Stimulated activated naive CD8-positive, alpha-beta T cell treated with anti-CD3 and anti-CD28 coated beads, Interleukin-15, amount 100 ng/mL, for 72 hours (primary cell): ENCODE measurements around the gene PRMT1.

Experiments
- ATAC-seq: fragments of 150-1000 bp; cut with Tn5 transposase; 2 replicates; pipeline ENCODE4 v1.10.0; 2021; ENCODE audit warnings: mild to moderate bottlenecking, moderate library complexity
- DNase-seq, 2 donors: peaks; one replicate each; pipeline ENCODE4 v3.0.0; 2021 to 2022
- H3K27ac Mint-ChIP-seq, 2 donors: one replicate each; pipeline ENCODE4 v1.8.0; 2022; ENCODE audit warnings: mild to moderate bottlenecking in 2 of 2, mixed read lengths in 2 of 2, moderate library complexity in 2 of 2
- H3K27me3 Mint-ChIP-seq: one replicate; pipeline ENCODE4 v1.8.0; 2022; ENCODE audit warnings: mixed read lengths
- H3K4me1 Mint-ChIP-seq: one replicate; pipeline ENCODE4 v1.8.0; 2022; ENCODE audit warnings: mild to moderate bottlenecking, mixed read lengths
- H3K4me3 Mint-ChIP-seq, 2 donors: one replicate each; pipeline ENCODE4 v1.8.0; 2022; ENCODE audit warnings: mild to moderate bottlenecking in 2 of 2, mixed read lengths in 2 of 2, moderate library complexity in 1 of 2
- H3K9me3 Mint-ChIP-seq, 2 donors: one replicate each; pipeline ENCODE4 v1.8.0; 2022; ENCODE audit warnings: mixed read lengths in 2 of 2

The PRMT1 gene

DNA sequence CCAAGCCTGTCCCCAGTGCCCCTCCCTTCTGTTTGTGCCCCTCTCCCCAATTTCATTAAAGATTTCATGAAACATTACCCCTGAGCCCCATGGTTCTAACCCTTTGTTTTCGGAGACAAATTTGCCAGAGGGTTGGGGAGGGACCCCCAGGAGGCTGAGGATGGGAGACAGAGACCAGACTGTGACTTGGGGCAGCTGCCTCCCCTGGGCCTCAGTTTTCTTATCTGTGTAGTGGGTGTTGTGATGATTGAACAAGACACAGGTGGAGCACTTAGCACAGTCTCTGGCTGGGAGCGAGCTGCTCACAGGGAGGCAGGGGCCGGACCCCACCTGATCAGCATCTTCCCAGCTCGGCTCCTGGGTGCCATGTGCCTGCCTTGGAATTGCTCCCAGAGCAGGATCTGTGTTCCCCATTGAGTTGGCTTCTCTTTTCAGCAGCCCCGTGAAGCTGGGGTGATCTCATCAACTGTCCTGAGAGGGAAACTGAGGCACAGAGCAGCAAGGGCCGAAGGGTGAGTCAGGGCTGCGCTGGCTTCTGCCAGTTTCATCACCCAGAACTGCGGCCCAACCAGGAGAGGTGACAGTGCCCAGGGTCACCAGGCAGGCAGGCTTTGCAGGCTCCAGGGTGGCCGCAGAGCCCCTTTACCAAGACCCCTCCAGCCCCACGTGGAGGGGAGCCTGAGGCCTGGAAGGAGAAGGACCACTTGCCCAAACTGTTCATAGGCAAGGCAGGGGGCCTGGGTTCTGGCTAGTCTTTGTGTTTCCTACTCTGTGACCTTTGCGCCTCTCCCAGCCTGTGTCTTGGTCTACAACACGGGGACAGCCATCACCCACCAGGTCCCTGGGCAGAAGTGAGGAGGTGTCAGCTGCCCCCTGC lies 18.3 kb upstream of the PRMT1 start:
- H3K9me3 Mint-ChIP-seq: no peaks in the 10 kb centered on the region
- no peak for ATAC-seq
- H3K4me3 Mint-ChIP-seq: no peak overlapping the region
- peaks cover 41% of the 10 kb centered on the region for H3K4me1 Mint-ChIP-seq
- H3K27ac Mint-ChIP-seq: peak overlapping the region in 1 of 2 donors; percentile 92
- no peak for DNase-seq
- no peaks in the 10 kb centered on the region for H3K27me3 Mint-ChIP-seq

- no peak overlapping the region for H3K4me3 Mint-ChIP-seq
- H3K4me1 Mint-ChIP-seq: peaks cover 48% of the 10 kb centered on the region
- H3K27ac Mint-ChIP-seq: no peak overlapping the region
- H3K9me3 Mint-ChIP-seq: no peaks in the 10 kb centered on the region
- ATAC-seq (no peak), DNase-seq (no peak)
- no peaks in the 10 kb centered on the region for H3K27me3 Mint-ChIP-seq
Measured at GRCh38 chr19:49660338-49660961, 16.6 kb upstream of the PRMT1 start.

GRCh38 chr19:49662011-49662410 lies 15.1 kb upstream of the PRMT1 start:
- DNase-seq (no peak), ATAC-seq (no peak)
- H3K4me1 Mint-ChIP-seq: peaks cover 57% of the 10 kb centered on the region
- no peak overlapping the region for H3K27ac Mint-ChIP-seq
- H3K9me3 Mint-ChIP-seq: no peaks in the 10 kb centered on the region
- no peaks in the 10 kb centered on the region for H3K27me3 Mint-ChIP-seq
- H3K4me3 Mint-ChIP-seq: no peak overlapping the region

DNA sequence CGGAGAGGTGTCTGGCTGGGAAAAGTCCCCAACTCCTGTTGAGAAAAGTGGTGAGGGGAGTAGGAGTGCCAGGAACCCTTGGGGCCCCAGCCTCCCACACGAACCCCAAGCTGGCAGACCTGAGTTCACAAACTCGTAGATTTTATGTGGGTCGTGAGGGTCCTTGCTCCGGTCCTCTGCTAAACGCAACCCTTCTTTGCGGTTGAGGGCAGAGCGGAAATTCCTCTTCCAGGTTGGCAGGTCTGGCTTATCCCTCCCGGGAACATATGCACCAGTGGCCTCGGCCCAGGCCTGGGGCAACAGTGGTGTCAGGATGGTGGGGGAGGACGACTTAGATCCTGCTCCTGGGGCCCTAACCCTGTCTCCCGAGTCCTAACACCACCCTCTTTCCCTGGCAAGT lies 13.8 kb upstream of the PRMT1 start:
- no peaks in the 10 kb centered on the region for H3K27me3 Mint-ChIP-seq
- DNase-seq: no peak
- H3K9me3 Mint-ChIP-seq: no peaks in the 10 kb centered on the region
- H3K27ac Mint-ChIP-seq: peak overlapping the region in 1 of 2 donors; percentile 92
- H3K4me1 Mint-ChIP-seq: peaks cover 56% of the 10 kb centered on the region
- no peak for ATAC-seq
- peak overlapping the region; percentile 91 to 97 for H3K4me3 Mint-ChIP-seq

GRCh38 chr19:49664171-49665035 lies 12.7 kb upstream of the PRMT1 start:
- H3K4me3 Mint-ChIP-seq: peak overlapping the region; percentile 91 to 97
- H3K27ac Mint-ChIP-seq: peak overlapping the region; percentile 92 to 97
- H3K27me3 Mint-ChIP-seq: no peaks in the 10 kb centered on the region
- no peaks in the 10 kb centered on the region for H3K9me3 Mint-ChIP-seq
- DNase-seq (peak; percentile 82 to 85), ATAC-seq (peak; percentile 74)
- H3K4me1 Mint-ChIP-seq: peaks cover 45% of the 10 kb centered on the region

DNA sequence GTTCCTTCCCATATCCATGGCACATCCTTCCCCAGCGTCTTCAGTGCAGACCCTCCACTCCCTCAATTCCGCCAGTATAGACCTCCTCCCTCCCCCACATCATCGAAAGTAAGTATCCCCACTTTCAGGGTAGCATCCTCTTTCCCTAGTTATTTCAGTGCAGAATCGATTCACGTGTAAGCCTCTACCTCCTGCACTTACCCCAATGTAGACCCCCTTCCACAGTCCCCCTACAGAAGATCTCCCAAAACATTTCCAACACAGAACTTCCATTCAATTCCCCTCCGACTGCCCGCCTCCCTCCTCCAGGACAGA lies 12.1 kb upstream of the PRMT1 start:
- no peak for ATAC-seq
- Mint-ChIP-seq H3K4me1 (peaks cover 39% of the 10 kb centered on the region), H3K27me3 (no peaks in the 10 kb centered on the region)

GRCh38 chr19:49665351-49666119 lies 11.5 kb upstream of the PRMT1 start, which contains the start of the genes BCL2L12 and IRF3:
TSS of gene BCL2L12 (plus strand) at chr19:49665933. CDS start at chr19:49666693, 760 bp downstream.
TSS of gene IRF3 (minus strand) at chr19:49665857. CDS start at chr19:49664838, 1,019 bp downstream.
- peak within 1 kb of the TSS; percentile 94 to 97 for H3K27ac Mint-ChIP-seq
- DNase-seq (peak; percentile 98), ATAC-seq (peak; percentile 91)
- no peaks in the 10 kb centered on the region for H3K9me3 Mint-ChIP-seq
- H3K4me1 Mint-ChIP-seq: peaks cover 37% of the 10 kb centered on the region
- no peaks in the 10 kb centered on the region for H3K27me3 Mint-ChIP-seq
- peak within 1 kb of the TSS; percentile 91 to 97 for H3K4me3 Mint-ChIP-seq

More for the DNA sequence above, 12.1 kb upstream of the PRMT1 start:
- H3K4me3 Mint-ChIP-seq: peak overlapping the region; percentile 91 to 97
- H3K27ac Mint-ChIP-seq: peak overlapping the region; percentile 92 to 97
- H3K9me3 Mint-ChIP-seq: no peaks in the 10 kb centered on the region
- peak; percentile 36 to 38 for DNase-seq

GRCh38 chr19:49666120-49666444 lies 11.0 kb upstream of the PRMT1 start:
- ATAC-seq: no peak
- H3K27me3 Mint-ChIP-seq: no peaks in the 10 kb centered on the region
- no peak for DNase-seq
- H3K27ac Mint-ChIP-seq: peak overlapping the region; percentile 94 to 97
- H3K4me1 Mint-ChIP-seq: peaks cover 37% of the 10 kb centered on the region
- peak overlapping the region; percentile 91 to 97 for H3K4me3 Mint-ChIP-seq
- no peaks in the 10 kb centered on the region for H3K9me3 Mint-ChIP-seq

- no peak overlapping the region for H3K27ac Mint-ChIP-seq
- no peaks in the 10 kb centered on the region for H3K9me3 Mint-ChIP-seq
- no peak for ATAC-seq
- H3K4me1 Mint-ChIP-seq: peaks cover 42% of the 10 kb centered on the region
- DNase-seq: no peak
- no peaks in the 10 kb centered on the region for H3K27me3 Mint-ChIP-seq
- peak overlapping the region; percentile 91 to 97 for H3K4me3 Mint-ChIP-seq
Measured at GRCh38 chr19:49667473-49667872, 9.6 kb upstream of the PRMT1 start.

DNA sequence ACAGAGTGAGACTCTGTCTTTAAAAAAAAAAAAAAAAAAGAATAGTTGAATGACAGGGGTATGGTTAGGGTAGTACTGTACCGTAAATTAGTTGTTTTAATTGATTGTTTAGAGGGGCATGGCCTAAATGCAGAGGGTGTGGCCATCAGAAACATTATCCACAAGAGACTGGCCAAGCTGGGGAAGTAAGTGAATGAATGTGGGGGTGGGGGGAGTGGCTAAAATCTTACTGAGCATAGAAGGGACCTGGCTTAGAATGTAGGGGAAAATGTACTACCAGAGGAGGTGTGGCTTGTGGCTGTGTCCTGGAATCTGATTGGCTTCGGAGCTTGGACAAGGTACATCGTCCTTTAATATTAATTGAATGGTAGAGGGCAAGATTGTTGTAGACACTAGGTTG lies 7.6 kb upstream of the PRMT1 start:
- ATAC-seq (no peak), DNase-seq (no peak)
- Mint-ChIP-seq H3K27ac (no peak overlapping the region), H3K4me1 (peaks cover 24% of the 10 kb centered on the region), H3K9me3 (no peaks in the 10 kb centered on the region), H3K27me3 (no peaks in the 10 kb centered on the region), H3K4me3 (no peak overlapping the region)

GRCh38 chr19:49672131-49672919 lies 4.7 kb upstream of the PRMT1 start:
- peak; percentile 18 for ATAC-seq
- H3K27me3 Mint-ChIP-seq: no peaks in the 10 kb centered on the region
- peak overlapping the region in 1 of 2 donors; percentile 16 for H3K27ac Mint-ChIP-seq
- peak overlapping the region in 1 of 2 donors; percentile 1 for H3K4me3 Mint-ChIP-seq
- DNase-seq: peak; percentile 77 to 79
- no peaks in the 10 kb centered on the region for H3K9me3 Mint-ChIP-seq
- peaks cover 21% of the 10 kb centered on the region for H3K4me1 Mint-ChIP-seq

DNA sequence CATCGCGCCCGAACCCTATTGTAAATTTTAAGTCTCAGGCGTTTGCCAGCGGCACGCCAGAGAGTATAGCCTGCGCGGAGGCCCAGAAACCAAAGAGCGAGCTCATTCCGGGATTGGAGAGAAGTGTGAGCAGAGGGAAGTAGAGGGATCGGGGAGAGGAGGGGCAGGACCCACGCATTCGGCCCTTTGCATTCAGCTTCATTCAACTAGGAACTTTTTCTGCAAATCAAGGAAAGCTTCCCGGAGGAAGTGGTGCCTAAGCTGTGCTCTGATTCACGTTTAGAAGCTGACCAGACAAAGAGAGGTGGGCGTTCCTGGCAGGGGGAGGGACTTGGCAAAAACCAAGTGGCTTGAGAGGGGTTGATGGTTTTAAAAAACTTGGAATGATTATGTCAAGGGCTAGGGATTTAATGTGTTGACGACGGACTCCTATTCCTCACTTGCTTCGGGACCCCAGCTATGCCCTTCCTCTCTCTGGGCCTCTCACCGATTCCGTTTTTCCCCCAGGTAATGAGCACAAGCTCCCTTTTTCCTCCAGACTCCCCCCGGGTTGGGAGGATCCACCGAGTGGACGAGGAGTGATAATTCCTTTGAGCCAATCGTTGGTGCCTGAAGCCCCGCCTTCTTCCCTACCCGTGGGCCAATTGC lies 811 bp upstream of the PRMT1 start:
- no peaks in the 10 kb centered on the region for H3K9me3 Mint-ChIP-seq
- peak overlapping the region; percentile 87 to 90 for H3K4me3 Mint-ChIP-seq
- DNase-seq: no peak
- peak overlapping the region; percentile 100 for H3K27ac Mint-ChIP-seq
- H3K27me3 Mint-ChIP-seq: no peaks in the 10 kb centered on the region
- H3K4me1 Mint-ChIP-seq: peaks cover 54% of the 10 kb centered on the region
- no peak for ATAC-seq

GRCh38 chr19:49676784-49677230 lies 264 bp upstream of the PRMT1 start:
- H3K27ac Mint-ChIP-seq: peak overlapping the region; percentile 100
- H3K4me1 Mint-ChIP-seq: peaks cover 54% of the 10 kb centered on the region
- peak; percentile 82 for ATAC-seq

More at GRCh38 chr19:49676784-49677230, 264 bp upstream of the PRMT1 start:
- peak; percentile 99 to 100 for DNase-seq
- Mint-ChIP-seq H3K9me3 (no peaks in the 10 kb centered on the region), H3K27me3 (no peaks in the 10 kb centered on the region), H3K4me3 (peak overlapping the region; percentile 87 to 90)
